Cardiac muscle cell (in vitro differentiated cells and primary cell): ENCODE data around the gene LRP1B. TPM values are rescaled to one million over a fixed set of nuclear protein-coding genes. Genes with fewer than 3 reads are reported as not detected.

Experiments used
- DNase-seq, 2 donors: peaks; one replicate each; pipeline versions ENCODE4 v3.0.0 to v3.0.0-alpha.2; 2010 to 2017; ENCODE audit warnings: low read depth in 1 of 2, low spot score in 1 of 2
- H3K27ac ChIP-seq: fragments of 200-600 bp; sonication (generic); 2 replicates; pipeline ENCODE4 v1.5.1; 2016
- H3K27me3 ChIP-seq: fragments of 200-600 bp; sonication (generic); 2 replicates; pipeline ENCODE4 v1.6.0; 2016; ENCODE audit warnings: control low read depth
- H3K36me3 ChIP-seq: fragments of 200-600 bp; sonication (generic); 2 replicates; pipeline ENCODE4 v1.5.1; 2016; ENCODE audit warnings: control low read depth
- H3K4me1 ChIP-seq: fragments of 200-600 bp; sonication (generic); 2 replicates; pipeline ENCODE4 v1.8.1; 2017; ENCODE audit warnings: low read depth, mild to moderate bottlenecking, mixed run types
- H3K4me3 ChIP-seq: fragments of 200-600 bp; sonication (generic); 2 replicates; pipeline ENCODE4 v1.5.1; 2016; ENCODE audit warnings: mild to moderate bottlenecking
- H3K9me3 ChIP-seq: fragments of 200-600 bp; sonication (generic); 2 replicates; pipeline ENCODE4 v1.5.1; 2017; ENCODE audit warnings: low read depth, mild to moderate bottlenecking, control low read depth
- polyA plus RNA-seq: library from polyadenylated mRNA; unstranded; fragments of >200 nt; fragmentation: Nextera tagmentation; extraction: Ambion mirVana; gene quantifications from 2 replicates; pipeline ENCODE4 v1.2.1, GENCODE V29; 2016
- total RNA-seq: library from RNA; depleted of rRNA; stranded (reverse); fragments of >200 nt; gene quantifications from 2 replicates; pipeline ENCODE4 v1.2.3, GENCODE V29; 2016
- TF ChIP-seq, protein P1 (sequence below): IDR thresholded peaks from 2 replicates; pipeline ENCODE4 v1.5.1; 2012; ENCODE audit warnings: low read depth, mild to moderate bottlenecking, low read length

The LRP1B gene
- total and polyA plus RNA-seq, 2 experiments from 2014 or later = 1.2 to 2.5 TPM

DNA sequence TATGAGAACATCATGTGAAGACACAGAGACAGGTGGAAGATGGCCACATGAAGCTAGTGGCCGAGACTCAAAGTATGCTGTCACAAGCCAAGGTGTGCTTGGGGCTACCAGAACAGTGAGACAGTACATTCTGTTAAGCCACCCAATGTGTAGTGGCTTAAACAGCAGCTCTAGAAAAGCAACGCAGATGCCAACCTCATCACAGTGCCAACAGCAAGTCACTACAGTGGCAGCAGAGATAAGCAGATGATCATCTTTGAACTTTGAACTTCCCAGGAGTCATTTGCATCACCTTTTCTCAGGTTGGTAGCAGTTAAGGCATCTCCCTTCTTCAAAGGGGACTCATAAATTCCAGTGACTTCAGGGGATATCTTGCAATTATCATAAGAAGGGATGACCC is 394.4 kb downstream of the LRP1B start:
- Histone ChIP-seq H3K27me3 (no peaks in the 10 kb centered on the region), H3K9me3 (no peaks in the 10 kb centered on the region), H3K36me3 (no peaks in the 10 kb centered on the region), H3K4me3 (no peak overlapping the region), H3K27ac (no peak overlapping the region), H3K4me1 (no peaks in the 10 kb centered on the region)
- TF ChIP-seq, protein P1, sequence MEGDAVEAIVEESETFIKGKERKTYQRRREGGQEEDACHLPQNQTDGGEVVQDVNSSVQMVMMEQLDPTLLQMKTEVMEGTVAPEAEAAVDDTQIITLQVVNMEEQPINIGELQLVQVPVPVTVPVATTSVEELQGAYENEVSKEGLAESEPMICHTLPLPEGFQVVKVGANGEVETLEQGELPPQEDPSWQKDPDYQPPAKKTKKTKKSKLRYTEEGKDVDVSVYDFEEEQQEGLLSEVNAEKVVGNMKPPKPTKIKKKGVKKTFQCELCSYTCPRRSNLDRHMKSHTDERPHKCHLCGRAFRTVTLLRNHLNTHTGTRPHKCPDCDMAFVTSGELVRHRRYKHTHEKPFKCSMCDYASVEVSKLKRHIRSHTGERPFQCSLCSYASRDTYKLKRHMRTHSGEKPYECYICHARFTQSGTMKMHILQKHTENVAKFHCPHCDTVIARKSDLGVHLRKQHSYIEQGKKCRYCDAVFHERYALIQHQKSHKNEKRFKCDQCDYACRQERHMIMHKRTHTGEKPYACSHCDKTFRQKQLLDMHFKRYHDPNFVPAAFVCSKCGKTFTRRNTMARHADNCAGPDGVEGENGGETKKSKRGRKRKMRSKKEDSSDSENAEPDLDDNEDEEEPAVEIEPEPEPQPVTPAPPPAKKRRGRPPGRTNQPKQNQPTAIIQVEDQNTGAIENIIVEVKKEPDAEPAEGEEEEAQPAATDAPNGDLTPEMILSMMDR = no peak
- DNase-seq = no peak

DNA sequence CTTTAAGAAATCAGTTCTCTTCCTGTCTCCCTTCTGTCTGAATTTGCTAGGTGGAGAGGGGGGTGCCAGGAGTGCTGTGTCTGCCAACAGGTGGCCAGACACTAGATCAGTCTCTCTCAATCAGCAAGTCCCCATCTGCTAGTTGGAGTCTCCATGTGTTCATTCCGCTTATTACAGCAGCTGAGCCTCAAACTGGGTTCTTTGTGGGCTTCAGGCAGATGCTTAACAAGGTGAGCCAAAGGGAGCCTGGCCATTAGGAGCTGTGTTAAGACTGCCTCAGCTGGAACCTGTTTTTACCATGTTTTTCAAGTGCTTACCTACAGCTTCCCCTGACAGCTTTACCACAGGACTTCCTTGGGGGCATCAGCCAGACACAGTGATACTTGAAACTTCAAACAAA is 401.9 kb downstream of the LRP1B start:
- H3K27ac ChIP-seq = no peak overlapping the region
- no peak overlapping the region for H3K4me3 ChIP-seq
- TF ChIP-seq, protein P1 = no peak
- no peaks in the 10 kb centered on the region for H3K4me1 ChIP-seq
- no peaks in the 10 kb centered on the region for H3K27me3 ChIP-seq
- H3K9me3 ChIP-seq = no peaks in the 10 kb centered on the region
- no peaks in the 10 kb centered on the region for H3K36me3 ChIP-seq
- DNase-seq = no peak

DNA sequence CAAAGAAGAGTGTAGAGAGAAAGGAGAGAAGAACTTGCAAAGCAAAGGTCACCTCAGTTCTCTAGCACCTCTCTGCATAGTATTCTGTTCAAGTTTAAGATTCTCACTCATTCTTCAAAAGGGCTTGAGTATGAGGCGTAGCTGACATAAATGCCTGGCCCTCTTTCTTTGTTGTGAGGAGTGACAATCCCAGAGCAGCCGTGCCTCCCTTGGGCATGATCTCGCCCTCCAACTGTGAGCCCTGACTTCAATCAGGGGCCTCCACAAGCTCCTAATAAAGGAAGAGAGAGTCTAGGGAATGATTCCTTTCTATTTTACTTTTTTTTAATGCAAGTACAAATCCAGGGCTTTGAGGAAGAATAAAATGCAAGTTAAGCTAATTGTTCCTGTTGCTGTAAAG is 402.7 kb downstream of the LRP1B start:
- no peaks in the 10 kb centered on the region for H3K36me3 ChIP-seq
- H3K27ac ChIP-seq = no peak overlapping the region
- no peak overlapping the region for H3K4me3 ChIP-seq
- H3K9me3 ChIP-seq = no peaks in the 10 kb centered on the region
- H3K4me1 ChIP-seq = no peaks in the 10 kb centered on the region
- no peak for DNase-seq
- TF ChIP-seq, protein P1 = no peak
- H3K27me3 ChIP-seq = no peaks in the 10 kb centered on the region

DNA sequence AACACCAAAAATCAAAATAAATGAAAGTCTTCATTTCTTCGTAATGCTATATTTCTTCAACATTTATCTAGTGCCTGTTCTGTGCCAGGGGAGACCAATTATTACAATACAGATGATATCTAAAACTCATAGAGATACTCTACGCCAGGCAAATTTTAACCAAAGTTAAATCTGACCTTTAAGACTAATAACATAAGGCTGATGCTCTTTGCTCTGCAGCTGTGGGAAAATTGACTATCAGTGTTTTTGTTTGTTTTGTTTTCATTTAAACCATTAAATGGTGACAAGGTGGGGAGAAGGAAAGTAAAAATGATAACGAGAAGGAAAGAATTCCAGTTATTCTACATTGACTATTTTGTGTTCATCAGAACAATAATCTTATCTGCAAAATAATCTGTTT is 406.4 kb downstream of the LRP1B start:
- no peak overlapping the region for H3K4me3 ChIP-seq
- TF ChIP-seq, protein P1 = no peak
- DNase-seq = no peak

DNA sequence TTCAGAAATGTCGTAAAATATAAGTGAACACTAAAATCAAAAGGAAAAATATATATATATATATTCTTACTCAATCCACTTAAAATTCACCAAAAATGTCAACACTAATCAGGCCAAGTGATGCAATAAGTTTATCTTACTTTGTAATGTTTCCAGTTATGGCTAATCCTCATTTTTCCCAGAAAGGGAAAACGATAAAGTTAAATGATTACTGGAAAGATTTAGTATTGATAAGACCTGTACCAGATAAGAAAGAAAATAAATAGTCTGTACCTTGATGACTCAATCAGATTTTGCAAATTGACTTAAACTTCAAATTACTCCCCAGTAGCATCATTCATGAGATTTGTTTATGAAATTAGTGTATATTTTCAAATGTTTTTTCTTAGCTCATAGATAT is 407.0 kb downstream of the LRP1B start:
- H3K9me3 ChIP-seq = no peaks in the 10 kb centered on the region
- H3K27ac ChIP-seq = no peak overlapping the region
- no peak for DNase-seq
- H3K36me3 ChIP-seq = no peaks in the 10 kb centered on the region
- H3K4me3 ChIP-seq = no peak overlapping the region
- TF ChIP-seq, protein P1 = no peak
- no peaks in the 10 kb centered on the region for H3K4me1 ChIP-seq
- no peaks in the 10 kb centered on the region for H3K27me3 ChIP-seq

More for the DNA sequence above, 406.4 kb downstream of the LRP1B start:
- Histone ChIP-seq H3K4me1 (no peaks in the 10 kb centered on the region), H3K27me3 (no peaks in the 10 kb centered on the region), H3K36me3 (no peaks in the 10 kb centered on the region), H3K27ac (no peak overlapping the region), H3K9me3 (no peaks in the 10 kb centered on the region)

DNA sequence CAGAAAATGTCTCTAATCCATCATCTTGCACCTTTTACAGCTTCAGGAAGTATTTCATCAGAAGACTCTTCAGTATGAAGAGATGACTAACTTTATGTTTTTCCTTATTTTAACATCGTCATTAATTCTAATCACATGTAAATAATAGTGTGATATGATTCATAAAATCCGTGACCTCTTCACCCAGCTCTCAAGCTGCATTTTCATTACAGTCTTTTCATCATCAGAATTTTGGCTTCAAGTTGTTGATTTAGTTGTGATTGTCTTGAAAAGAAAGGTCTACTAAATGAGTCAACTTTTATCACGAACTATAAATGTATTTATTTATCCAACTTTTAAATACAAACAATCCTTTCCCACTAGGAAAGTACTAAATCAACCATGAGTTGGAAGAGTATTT is 410.3 kb downstream of the LRP1B start:
- no peaks in the 10 kb centered on the region for H3K36me3 ChIP-seq
- no peak for DNase-seq
- TF ChIP-seq, protein P1 = no peak
- no peak overlapping the region for H3K4me3 ChIP-seq
- no peaks in the 10 kb centered on the region for H3K9me3 ChIP-seq
- H3K4me1 ChIP-seq = no peaks in the 10 kb centered on the region
- H3K27ac ChIP-seq = no peak overlapping the region
- no peaks in the 10 kb centered on the region for H3K27me3 ChIP-seq
